ENCODE data around the gene NEK7. TPM values are rescaled to one million over a fixed set of nuclear protein-coding genes. Genes with fewer than 3 reads are reported as not detected.

Gene NEK7
- total and polyA plus RNA-seq, 2 of the 4 experiments (the other 2 are of a cell fraction), result 89.0 to 467 TPM

- BruUV-seq (replicated peaks), result no TSS peak
Measured at GRCh38 chr1:198254948-198255347, 98.2 kb downstream of the NEK7 start.

More at GRCh38 chr1:198254948-198255347, 98.2 kb downstream of the NEK7 start:
- no CpG with 5 or more reads among the region's 1 CpG for WGBS, 2 experiments (ENCODE audit: extremely low coverage in 2 of 2, insufficient read length in 1 of 2)
- Histone ChIP-seq H3K36me3 (ENCODE audit: control insufficient read depth, insufficient read depth, low read length) (no peaks in the 10 kb centered on the region; the same call in 1 of the 2 replicates), H3K18ac (ENCODE audit: low read depth, low read length) (peak overlapping the region; percentile 68; the same call in 1 of the 2 replicates), H3K14ac (replicated peaks; ENCODE audit: low read depth, low read length) (peak overlapping the region; percentile 42; the same call in 1 of the 2 replicates), H3K27ac (ENCODE audit: insufficient read depth, low read length) (no peak overlapping the region), H2BK15ac (ENCODE audit: low read depth, low read length) (no peak overlapping the region), H3K4me3 (ENCODE audit: insufficient read depth, low read depth, low read length) (no peak overlapping the region), H4K91ac (ENCODE audit: insufficient read depth, low read depth, low read length) (peak overlapping the region; percentile 50), H2AK9ac (replicated peaks; ENCODE audit: low read depth, low read length, poor library complexity) (no peak overlapping the region), H3K9me3 (ENCODE audit: control insufficient read depth, insufficient read depth, low read length) (no peaks in the 10 kb centered on the region), H4K5ac (ENCODE audit: low read depth, low read length) (no peak overlapping the region), H4K20me1 (ENCODE audit: insufficient read depth, low read length) (peaks cover 3% of the 10 kb centered on the region; the same call in 1 of the 2 replicates), H3K27me3 (ENCODE audit: control insufficient read depth, insufficient read depth, low read length) (no peaks in the 10 kb centered on the region), H3K56ac (ENCODE audit: extremely low read depth, insufficient read depth, low read length) (no peak overlapping the region), H3K4ac (ENCODE audit: low read depth, low read length) (peak overlapping the region; percentile 37; the same call in 1 of the 2 replicates), H3K79me1 (ENCODE audit: low read depth in 1 of 2, low read length in 2 of 2) (peaks cover 23 to 36% of the 10 kb centered on the region in 2 experiments), H3K23ac (ENCODE audit: low read depth, low read length) (peak overlapping the region; percentile 51; the same call in 1 of the 2 replicates), H2AFZ (replicated peaks; ENCODE audit: low read length, poor library complexity) (no peak overlapping the region), H3K9ac (ENCODE audit: low read depth, low read length) (no peak overlapping the region), H4K8ac (ENCODE audit: low read depth in 2 of 2, low read length in 2 of 2) (0 out of 4 replicates have a peak overlapping the region, but pooled peaks of 1 of the 2 experiments have one; percentile 63), H2BK120ac (ENCODE audit: low read depth, low read length) (peak overlapping the region; percentile 51; the same call in 1 of the 2 replicates), H2AK5ac (ENCODE audit: low read depth, low read length) (no peak overlapping the region), H3K4me1 (ENCODE audit: control insufficient read depth, insufficient read depth, low read length) (peaks cover 2% of the 10 kb centered on the region), H2BK20ac (ENCODE audit: low read depth, low read length) (peak overlapping the region; percentile 79), H3K9me1 (ENCODE audit: insufficient read depth, low read length) (peaks cover 3% of the 10 kb centered on the region; the same call in 1 of the 2 replicates), H2BK5ac (ENCODE audit: low read depth, low read length, poor library complexity, severe bottlenecking) (peak overlapping the region; percentile 53), H3K4me2 (ENCODE audit: low read depth, low read length) (no peak overlapping the region)
- DNase-seq (no peak), ATAC-seq (ENCODE audit: low read depth) (no peak)
- intact Hi-C loops (cut with micrococcal nuclease), result loop anchor here (5.0 kb wide), 1 partner anchor 98 kb away; the partner anchor contains the start of gene NEK7
- ChIA-PET CTCF (interaction anchor here (1.5 kb wide), 1 partner anchor 9 kb away, joined by 6 read pairs; no protein-coding TSS in a partner anchor), POLR2A (ENCODE audit: unreplicated experiment) (no interaction called here)
- dilution Hi-C loops (cut with HindIII; ENCODE audit: low sequenced_read_pairs, unreplicated experiment), result no loop called here
- TF ChIP-seq RAD21 (IDR thresholded peaks at IDR 0.05; ENCODE audit: low read length) (no peak), RFX5 (IDR thresholded peaks at IDR 0.05; ENCODE audit: low read depth, low read length) (no peak), NFE2L2 (IDR thresholded peaks at IDR 0.05; ENCODE audit: low read depth, low read length) (no peak), ELK1 (IDR thresholded peaks at IDR 0.05; ENCODE audit: borderline replicate concordance, low read depth, low read length) (no peak), BHLHE40 (IDR thresholded peaks at IDR 0.05; ENCODE audit: low read depth, low read length) (no peak), CTCF (conservative IDR thresholded peaks at IDR 0.05; ENCODE audit: low read depth, low read length) (no peak), MXI1 (IDR thresholded peaks at IDR 0.05; ENCODE audit: borderline replicate concordance, low read depth, low read length) (no peak)
- in situ Hi-C loops (cut with MboI; ENCODE audit: low sequenced_read_pairs), result no loop called here
